K562 (cell line): ENCODE measurements around the gene ARHGDIA. TPM values are rescaled to one million over a fixed set of nuclear protein-coding genes. Genes with fewer than 3 reads are reported as not detected.

Experiments used
- CTCFL ChIP-seq: IDR thresholded peaks from 2 replicates; pipeline ENCODE4 v1.6.1; 2011; ENCODE audit warnings: borderline replicate concordance, low read depth, mild to moderate bottlenecking, moderate library complexity, low read length; ENCODE audit not compliant: insufficient read depth, poor library complexity, severe bottlenecking
- MAFG ChIP-seq: fragments of 450-650 bp; conservative IDR thresholded peaks from 2 replicates; pipeline ENCODE4 v1.6.1; 2016; ENCODE audit warnings: missing genetic modification characterization, missing compliant biosample characterization
- PURB ChIP-seq: sonication (generic); formaldehyde crosslinking; IDR thresholded peaks from 2 replicates; pipeline ENCODE4 v1.9.0; 2021; ENCODE audit warnings: low read depth, mild to moderate bottlenecking, missing genetic modification reagents
- RBM22 ChIP-seq: fragments of 200-400 bp; formaldehyde crosslinking; IDR thresholded peaks from 2 replicates; pipeline ENCODE4 v1.6.1; 2018; ENCODE audit warnings: low read length, low read depth; ENCODE audit not compliant: poor library complexity, severe bottlenecking
- REST ChIP-seq, 2 experiments: fragments of 450-650 bp; formaldehyde crosslinking in 1 of 2; IDR thresholded peaks; 2 replicates each; pipeline versions ENCODE4 v1.4.0 to v1.6.1; 2014 to 2020; ENCODE audit warnings: mild to moderate bottlenecking in 2 of 2, borderline replicate concordance in 1 of 2, low read depth in 1 of 2
- SIRT6 ChIP-seq: IDR thresholded peaks from one replicate; pipeline ENCODE4 v1.6.1; 2012; ENCODE audit warnings: low read depth, mild to moderate bottlenecking, control low read depth, inconsistent platforms, low read length, moderate library complexity
- TGIF2 ChIP-seq: sonication (generic); formaldehyde crosslinking; IDR thresholded peaks from 2 replicates; pipeline ENCODE4 v1.8.1; 2022; ENCODE audit warnings: mild to moderate bottlenecking, missing genetic modification reagents, moderate library complexity
- ZMIZ1 ChIP-seq, 2 experiments: fragments of 150-350 bp in 1 of 2; IDR thresholded peaks; 2 replicates each; pipeline ENCODE4 v1.6.1; 2012 to 2016; ENCODE audit warnings: low read depth in 2 of 2, low read length in 2 of 2, mild to moderate bottlenecking in 1 of 2, moderate library complexity in 1 of 2
- ZNF280B ChIP-seq: fragments of 250-450 bp; sonication (Bioruptor Pico); IDR thresholded peaks from 2 replicates; pipeline ENCODE4 v1.5.1; 2021; ENCODE audit warnings: mild to moderate bottlenecking
- polyA plus RNA-seq, 8 experiments: library from polyadenylated mRNA; depleted of rRNA in 4 of 8; stranded (reverse) in 5 of 8; unstranded in 3 of 8; fragments of >200 nt; fragmentation: Nextera tagmentation in 2 of 8; fragmentation: Illumina TruSeq in 1 of 8; extraction: Ambion mirVana in 2 of 8; extraction: Trizol in 1 of 8; gene quantifications; 2 replicates each; pipeline versions ENCODE4 v1.2.1 to v1.2.3, GENCODE V29; 2011 to 2014; ENCODE audit warnings: inconsistent platforms in 1 of 8, missing spikeins in 1 of 8
- total RNA-seq, 7 experiments: library from RNA; depleted of rRNA in 6 of 7; stranded (reverse); fragments of >200 nt in 6 of 7; fragmentation: Illumina TruSeq in 2 of 7; extraction: Trizol in 2 of 7; gene quantifications; 2 replicates each; pipeline versions ENCODE4 v1.2.1 to v1.2.3, GENCODE V29; 2011 to 2021; ENCODE audit warnings: low replicate concordance in 1 of 7

The ARHGDIA gene
- total and polyA plus RNA-seq, 9 of the 15 experiments (the other 6 are each of a cell fraction or from before 2014, with no cell fraction given) = 9.6 to 340 (median 97.6) TPM

- no peak for TF ChIP-seq REST (IDR thresholded peaks at IDR 0.05; ENCODE audit: borderline replicate concordance)
- TF ChIP-seq REST (CRISPR knock-in tag; IDR thresholded peaks at IDR 0.05; ENCODE audit: low read depth) = peak; percentile 68
- no peak for TF ChIP-seq CTCFL
- TF ChIP-seq ZNF280B (CRISPR knock-in tag) = no peak
- no peak for TF ChIP-seq PURB (CRISPR knock-in tag)
- TF ChIP-seq MAFG (tag) = no peak
- TF ChIP-seq ZMIZ1 (IDR thresholded peaks at IDR 0.05; ENCODE audit: low read depth in 2 of 2, low read length in 2 of 2) = 0 out of 4 replicates have a peak, but pooled peaks of 1 of the 2 experiments have one; percentile 27
- peak; percentile 25 for TF ChIP-seq SIRT6
- TF ChIP-seq RBM22 = peak; percentile 96
- no peak for TF ChIP-seq TGIF2 (CRISPR knock-in tag)
These were observed 4.5 kb downstream of the ARHGDIA start (continued) for GRCh38 chr17:81866440-81867169.
